Measurements from ENCODE around the gene DCUN1D3. TPM values are rescaled to one million over a fixed set of nuclear protein-coding genes. Genes with fewer than 3 reads are reported as not detected.

Gene DCUN1D3
- total RNA-seq, 2 donors from 2014 or later = 7.2 to 16.5 TPM

DNA sequence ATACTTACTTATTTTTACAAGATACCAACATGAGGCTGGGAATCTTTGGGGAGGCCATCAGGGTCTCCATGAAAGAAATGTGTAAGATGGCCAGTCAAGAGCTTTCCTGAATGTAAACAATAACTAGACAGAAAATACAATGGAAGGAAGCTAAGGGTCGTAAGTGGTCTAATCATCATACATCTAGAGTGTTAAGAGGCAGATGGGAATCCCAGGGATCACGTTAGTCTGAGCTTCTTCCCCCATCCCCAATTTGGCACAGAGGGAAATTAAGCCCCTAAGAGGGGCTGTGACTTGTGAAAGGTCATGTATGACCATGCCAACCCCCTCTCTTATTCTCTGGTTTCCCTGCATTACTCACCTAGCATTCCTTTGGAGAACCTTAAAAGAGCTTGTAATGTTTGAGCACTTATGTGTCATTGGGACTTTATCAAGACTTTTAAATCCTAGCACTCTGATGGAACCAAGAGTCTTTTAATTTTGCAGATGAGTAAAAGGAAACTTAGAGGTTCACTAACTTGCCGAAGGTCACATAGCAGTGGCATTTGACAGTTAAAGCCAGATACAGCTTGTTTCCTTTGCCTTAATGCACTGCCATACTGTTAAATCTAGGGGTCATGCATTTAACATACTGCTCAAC is 46.1 kb downstream of the DCUN1D3 start:
- TF ChIP-seq, protein P1, sequence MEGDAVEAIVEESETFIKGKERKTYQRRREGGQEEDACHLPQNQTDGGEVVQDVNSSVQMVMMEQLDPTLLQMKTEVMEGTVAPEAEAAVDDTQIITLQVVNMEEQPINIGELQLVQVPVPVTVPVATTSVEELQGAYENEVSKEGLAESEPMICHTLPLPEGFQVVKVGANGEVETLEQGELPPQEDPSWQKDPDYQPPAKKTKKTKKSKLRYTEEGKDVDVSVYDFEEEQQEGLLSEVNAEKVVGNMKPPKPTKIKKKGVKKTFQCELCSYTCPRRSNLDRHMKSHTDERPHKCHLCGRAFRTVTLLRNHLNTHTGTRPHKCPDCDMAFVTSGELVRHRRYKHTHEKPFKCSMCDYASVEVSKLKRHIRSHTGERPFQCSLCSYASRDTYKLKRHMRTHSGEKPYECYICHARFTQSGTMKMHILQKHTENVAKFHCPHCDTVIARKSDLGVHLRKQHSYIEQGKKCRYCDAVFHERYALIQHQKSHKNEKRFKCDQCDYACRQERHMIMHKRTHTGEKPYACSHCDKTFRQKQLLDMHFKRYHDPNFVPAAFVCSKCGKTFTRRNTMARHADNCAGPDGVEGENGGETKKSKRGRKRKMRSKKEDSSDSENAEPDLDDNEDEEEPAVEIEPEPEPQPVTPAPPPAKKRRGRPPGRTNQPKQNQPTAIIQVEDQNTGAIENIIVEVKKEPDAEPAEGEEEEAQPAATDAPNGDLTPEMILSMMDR (IDR thresholded peaks at IDR 0.05) = no peak
- TF ChIP-seq POLR2AphosphoS5 (IDR thresholded peaks at IDR 0.05) (no peak), POLR2A (IDR thresholded peaks at IDR 0.05) (no peak)
- no peak overlapping the region for H3K27ac ChIP-seq
- no peak for DNase-seq (ENCODE audit: low spot score)
- no peaks in the 10 kb centered on the region for H3K9me3 ChIP-seq
- WGBS = 90% methylated on average over 3 of the region's 3 CpGs
- peaks cover 14% of the 10 kb centered on the region for H3K4me1 ChIP-seq (replicated peaks)
- no peaks in the 10 kb centered on the region for H3K36me3 ChIP-seq
- no peaks in the 10 kb centered on the region for H3K27me3 ChIP-seq (replicated peaks; ENCODE audit: insufficient read depth)
- intact Hi-C loops (cut with DNase I) = loop anchor here (5.0 kb wide), 3 partner anchors 47 to 303 kb away; partner anchors contain the start of genes DCUN1D3, ERI2, LDAF1 and LYRM1
- H3K4me3 ChIP-seq = no peak overlapping the region

DNA sequence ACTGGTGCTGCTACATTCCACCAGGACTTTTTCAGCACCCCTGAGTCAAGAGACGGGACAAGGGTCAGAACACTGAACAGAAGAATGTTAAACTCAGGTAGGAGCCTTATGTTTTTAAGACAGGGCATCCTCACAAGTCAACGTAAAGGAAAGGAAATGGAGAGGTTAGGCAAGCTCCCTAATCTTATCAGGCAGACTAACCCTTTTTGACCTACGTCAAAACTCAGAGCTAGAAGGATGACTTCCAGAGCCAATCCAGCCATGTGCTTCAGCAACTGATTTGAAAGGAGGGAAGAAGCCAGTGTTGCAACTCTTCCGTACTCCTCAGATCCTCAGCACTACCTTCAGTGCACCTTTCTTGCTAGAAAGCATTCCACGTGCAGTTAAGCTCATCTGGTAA is 47.0 kb downstream of the DCUN1D3 start:
- H3K27me3 ChIP-seq (replicated peaks; ENCODE audit: insufficient read depth) = no peaks in the 10 kb centered on the region
- no peak overlapping the region for H3K4me3 ChIP-seq
- intact Hi-C loops (cut with DNase I) = loop anchor here (5.0 kb wide), 3 partner anchors 46 to 304 kb away; partner anchors contain the start of genes DCUN1D3, ERI2, LDAF1 and LYRM1
- TF ChIP-seq, protein P1 (IDR thresholded peaks at IDR 0.05) = no peak
- no peak for TF ChIP-seq POLR2A (IDR thresholded peaks at IDR 0.05)
- no peak for TF ChIP-seq POLR2AphosphoS5 (IDR thresholded peaks at IDR 0.05)
- H3K9me3 ChIP-seq = no peaks in the 10 kb centered on the region
- H3K27ac ChIP-seq = no peak overlapping the region
- no peak for DNase-seq (ENCODE audit: low spot score)
- peaks cover 14% of the 10 kb centered on the region for H3K4me1 ChIP-seq (replicated peaks)
- WGBS = 86% methylated on average over 5 of the region's 5 CpGs
- no peaks in the 10 kb centered on the region for H3K36me3 ChIP-seq

DNA sequence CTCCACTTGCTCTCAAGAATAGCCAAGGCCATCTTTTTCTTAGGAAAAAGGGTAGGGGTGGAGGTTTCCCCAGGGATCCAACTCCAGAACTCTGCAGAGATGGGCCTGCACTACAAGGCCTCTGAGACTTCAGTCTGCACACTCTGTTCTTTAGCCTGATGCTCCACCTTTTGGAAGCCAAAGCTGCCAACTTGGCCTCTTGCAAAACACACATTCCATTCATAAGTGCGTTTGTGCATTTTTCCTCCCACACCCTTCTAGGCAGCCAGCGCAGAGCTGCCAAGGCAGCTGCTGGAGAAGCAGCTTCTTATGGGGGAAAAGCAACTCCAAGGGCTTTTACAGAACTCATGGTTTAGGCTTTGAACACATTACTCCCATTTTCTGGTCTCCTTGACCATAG is 48.6 kb downstream of the DCUN1D3 start:
- peak; percentile 86 for DNase-seq (ENCODE audit: low spot score)
- Histone ChIP-seq H3K36me3 (no peaks in the 10 kb centered on the region), H3K4me1 (replicated peaks) (peaks cover 14% of the 10 kb centered on the region), H3K9me3 (no peaks in the 10 kb centered on the region), H3K27me3 (replicated peaks; ENCODE audit: insufficient read depth) (no peaks in the 10 kb centered on the region), H3K4me3 (no peak overlapping the region), H3K27ac (peak overlapping the region; percentile 48 to 66)
- TF ChIP-seq, protein P1 (IDR thresholded peaks at IDR 0.05) = peak in 2 of 4 experiments; percentile 25 to 31
- peak; percentile 96 for TF ChIP-seq POLR2AphosphoS5 (IDR thresholded peaks at IDR 0.05)
- TF ChIP-seq POLR2A (IDR thresholded peaks at IDR 0.05) = no peak
- intact Hi-C loops (cut with DNase I) = loop anchor here (5.0 kb wide), 3 partner anchors 44 to 306 kb away; partner anchors contain the start of genes DCUN1D3, ERI2, LDAF1 and LYRM1
- WGBS = 9% methylated on average over 2 of the region's 2 CpGs

DNA sequence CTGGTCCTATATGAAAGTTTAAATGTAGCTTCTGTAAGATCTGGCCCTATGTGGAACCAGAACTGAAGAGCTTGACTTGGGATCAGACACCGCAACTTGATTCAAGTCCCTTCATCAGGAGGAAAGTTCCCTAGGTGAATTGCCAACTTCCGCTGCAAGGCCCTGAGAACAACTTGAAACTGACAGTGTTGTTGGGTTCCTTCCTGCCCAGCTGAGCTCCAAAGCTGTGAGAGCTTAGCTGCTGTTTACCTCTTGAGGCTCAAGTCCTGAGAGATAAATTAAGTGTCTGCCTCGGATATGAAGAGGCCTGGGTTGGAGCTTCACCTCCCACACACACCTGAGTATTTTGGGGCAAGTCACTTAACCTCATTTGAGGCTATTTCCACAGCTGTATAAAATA is 49.2 kb downstream of the DCUN1D3 start:
- no peak for DNase-seq (ENCODE audit: low spot score)
- no peaks in the 10 kb centered on the region for H3K9me3 ChIP-seq
- no peak for TF ChIP-seq POLR2AphosphoS5 (IDR thresholded peaks at IDR 0.05)
- TF ChIP-seq, protein P1 (IDR thresholded peaks at IDR 0.05) = no peak
- no peak for TF ChIP-seq POLR2A (IDR thresholded peaks at IDR 0.05)
- H3K27ac ChIP-seq = peak overlapping the region; percentile 48 to 66
- H3K27me3 ChIP-seq (replicated peaks; ENCODE audit: insufficient read depth) = no peaks in the 10 kb centered on the region
- WGBS = 71% methylated on average over 3 of the region's 3 CpGs
- H3K4me1 ChIP-seq (replicated peaks) = peaks cover 14% of the 10 kb centered on the region
- H3K4me3 ChIP-seq = no peak overlapping the region
- no peaks in the 10 kb centered on the region for H3K36me3 ChIP-seq
- intact Hi-C loops (cut with DNase I) = loop anchor here (5.0 kb wide), 3 partner anchors 44 to 306 kb away; partner anchors contain the start of genes DCUN1D3, ERI2, LDAF1 and LYRM1
